CD4-positive, alpha-beta T cell treated with Interferon gamma for 1 hour (primary cell): ENCODE measurements around the gene MTA1.

ENCODE experiments used
- DNase-seq: peaks from one replicate; pipeline ENCODE4 v3.0.0-alpha.2; 2020

The MTA1 gene

GRCh38 chr14:105426416-105427130, 6.9 kb downstream of the MTA1 start:
- DNase-seq: no peak

DNA sequence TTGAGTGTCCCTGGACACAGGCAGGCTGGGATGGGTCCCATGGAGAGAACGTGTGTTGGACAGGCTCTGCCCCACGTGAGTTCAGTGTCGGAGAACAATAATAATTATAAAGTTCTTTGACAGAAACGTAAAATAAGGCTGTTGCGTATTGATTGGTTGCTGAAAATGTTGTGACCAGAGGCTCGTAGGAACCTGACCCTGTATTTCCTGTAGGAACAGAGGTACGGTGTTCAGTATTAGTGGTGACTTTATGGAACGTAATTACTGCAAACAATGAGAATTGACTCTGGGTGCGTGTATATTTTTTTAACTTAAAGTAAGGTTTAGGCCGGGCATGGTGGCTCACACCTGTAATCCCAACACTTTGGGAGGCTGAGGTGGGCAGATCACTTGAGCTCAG, 7.8 kb downstream of the MTA1 start:
- no peak for DNase-seq

- no peak for DNase-seq
These were observed 8.4 kb downstream of the MTA1 start for GRCh38 chr14:105427936-105428485.

DNA sequence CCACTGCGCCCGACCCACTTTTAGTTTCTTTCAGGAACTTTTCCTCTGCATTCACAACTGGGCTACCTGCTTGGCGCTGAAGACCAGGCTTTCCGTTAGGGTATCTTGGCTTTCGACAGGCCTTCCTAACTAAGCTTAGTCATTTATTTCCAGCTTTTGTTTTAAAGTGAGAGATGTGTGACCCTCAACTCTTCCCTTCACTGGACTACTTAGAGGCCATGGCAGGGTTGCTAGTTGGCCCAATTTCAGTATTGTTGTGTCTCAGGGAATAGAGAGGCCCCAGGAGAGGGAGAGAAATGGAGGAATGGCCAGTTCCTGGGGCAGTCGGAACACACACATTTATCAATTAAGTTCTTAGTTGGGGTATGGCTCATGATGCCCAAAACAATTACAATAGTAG, 10.4 kb downstream of the MTA1 start:
- no peak for DNase-seq

GRCh38 chr14:105430565-105430964, 10.9 kb downstream of the MTA1 start:
- DNase-seq: no peak

DNA sequence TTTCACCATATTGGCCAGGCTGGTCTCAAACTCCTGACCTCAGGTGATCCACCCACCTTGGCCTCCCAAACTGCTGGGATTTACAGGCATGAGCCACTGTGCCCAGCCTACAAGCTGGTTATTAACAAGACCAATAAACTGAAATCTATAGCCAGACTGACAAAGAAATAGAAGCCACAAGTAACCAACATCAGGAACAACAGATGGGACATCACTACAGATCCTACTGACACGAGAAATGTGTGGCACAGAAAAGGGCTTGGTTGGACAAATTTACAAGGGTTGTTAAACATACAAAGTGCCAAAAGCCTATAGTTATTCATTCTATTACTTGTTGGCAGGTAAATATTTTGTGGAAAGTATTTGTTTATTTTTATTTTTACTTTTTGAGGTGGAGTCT, 11.6 kb downstream of the MTA1 start:
- DNase-seq: no peak

DNA sequence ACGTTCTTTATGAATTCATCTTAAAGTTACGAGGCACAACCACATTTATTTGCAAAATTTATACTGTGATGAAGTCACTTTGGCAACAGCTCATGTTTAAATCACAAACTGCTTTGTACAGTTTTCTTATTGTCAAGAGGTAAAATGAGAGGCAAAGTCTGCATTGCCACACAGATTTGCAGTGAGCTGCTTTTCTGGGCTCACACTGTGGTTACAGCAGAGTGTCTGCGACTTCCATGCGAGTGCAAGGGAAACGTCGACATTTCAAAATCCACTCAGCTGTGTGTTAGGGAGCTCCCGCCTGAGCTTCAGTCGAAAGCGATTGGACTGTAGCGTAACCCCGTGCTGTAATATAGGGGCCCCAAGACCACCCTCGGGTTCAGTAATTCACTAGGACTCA, 13.0 kb downstream of the MTA1 start:
- DNase-seq: no peak

- no peak for DNase-seq
These were observed 13.6 kb downstream of the MTA1 start for GRCh38 chr14:105433161-105433605.

DNA sequence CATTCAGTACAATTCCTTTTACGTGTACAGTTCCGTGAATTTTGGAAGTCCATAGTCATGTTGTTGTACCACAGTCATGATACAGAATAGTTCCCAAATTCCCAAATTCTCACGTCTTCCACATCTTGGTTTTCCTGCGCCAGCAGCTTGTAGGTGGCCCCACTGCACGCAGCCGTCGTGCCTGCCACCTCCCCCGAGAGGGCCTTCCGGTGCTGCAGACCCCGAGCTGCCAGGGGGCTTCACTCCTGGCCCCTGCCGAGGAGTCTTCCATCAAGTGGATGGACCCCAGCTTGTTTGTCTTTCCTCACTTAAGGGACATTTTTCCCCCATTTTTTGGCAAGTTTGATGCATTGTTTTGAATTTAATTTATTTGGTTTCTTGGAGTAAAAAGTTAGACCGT, 16.8 kb downstream of the MTA1 start:
- DNase-seq: no peak

DNA sequence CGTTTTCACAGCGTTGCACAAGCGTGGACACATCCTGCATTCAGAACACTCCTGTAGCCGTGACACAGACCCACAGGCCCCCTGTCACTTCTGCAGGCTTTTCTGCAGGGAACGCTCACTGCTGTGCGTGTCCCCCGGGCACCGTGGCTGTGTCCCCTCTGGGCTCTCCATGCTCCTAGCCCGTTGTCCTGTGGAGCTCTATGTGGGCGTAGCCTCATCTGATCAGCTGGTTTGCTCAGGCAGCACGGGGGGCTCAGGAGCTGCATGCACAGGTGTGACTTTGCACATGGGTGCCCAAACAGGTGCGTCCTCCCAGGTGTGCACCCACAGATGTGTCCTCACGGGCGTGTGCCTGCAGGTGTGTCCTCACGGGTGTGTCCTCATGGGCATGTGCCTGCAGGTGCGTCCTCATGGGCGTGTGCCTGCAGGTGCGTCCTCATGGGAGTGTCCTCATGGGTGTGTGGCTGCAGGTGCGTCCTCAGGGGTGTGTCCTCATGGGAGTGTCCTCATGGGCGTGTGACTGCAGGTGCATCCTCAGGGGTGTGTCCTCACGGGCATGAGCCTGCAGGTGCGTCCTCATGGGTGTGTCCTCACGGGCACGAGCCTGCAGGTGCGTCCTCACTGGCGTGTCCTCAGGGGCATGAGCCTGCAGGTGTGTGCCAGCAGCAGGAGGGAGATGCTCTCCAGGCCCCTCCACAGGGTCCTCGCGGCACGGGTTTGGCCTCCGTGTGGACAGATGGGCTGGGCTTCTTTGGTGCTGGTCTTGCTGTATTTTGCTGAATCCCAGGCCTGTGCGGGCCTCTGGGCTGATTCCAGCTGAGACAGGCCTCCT, 17.5 kb downstream of the MTA1 start:
- no peak for DNase-seq

DNA sequence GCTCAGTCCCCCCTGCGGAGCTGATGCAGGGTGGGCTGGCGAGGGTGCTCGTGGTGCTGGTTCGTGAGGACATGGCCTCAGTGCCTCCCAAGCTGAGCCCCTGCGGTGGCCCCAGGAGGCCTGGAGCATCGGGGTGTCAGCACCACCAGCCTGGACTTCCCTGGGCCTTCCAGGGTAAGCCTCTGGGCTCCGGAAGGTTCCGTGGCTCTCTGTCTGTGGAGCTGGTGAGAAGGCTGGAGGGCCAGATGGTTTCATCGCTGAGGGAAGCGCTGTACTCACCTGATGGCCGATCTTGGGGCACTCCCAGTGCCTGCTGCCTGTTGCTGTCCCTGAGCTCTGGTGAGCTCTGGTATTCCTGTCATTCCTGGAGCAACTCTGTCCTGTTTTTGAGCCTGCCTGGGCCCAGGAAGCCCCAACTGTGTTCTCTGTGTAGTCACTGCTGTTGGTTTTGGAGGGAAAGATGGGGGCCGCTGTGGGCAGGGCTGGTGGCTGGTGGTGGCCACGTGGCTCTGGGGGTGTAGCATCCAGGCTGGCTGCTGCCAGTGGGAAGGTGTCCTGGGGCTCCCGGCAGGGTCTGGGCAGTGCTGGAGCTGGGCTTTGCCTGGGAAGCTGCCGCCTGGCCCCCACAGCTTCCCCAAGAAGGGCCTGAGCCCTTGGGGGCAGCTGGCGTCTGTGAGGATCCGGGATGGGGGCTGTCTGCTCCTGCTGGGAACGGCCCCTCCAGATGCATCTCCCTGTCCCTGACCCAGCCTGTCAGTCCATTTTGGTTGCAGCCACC, 18.3 kb downstream of the MTA1 start:
- no peak for DNase-seq

- no peak for DNase-seq
These were observed 19.6 kb downstream of the MTA1 start for GRCh38 chr14:105439179-105439578.

- DNase-seq: no peak
These were observed 20.3 kb downstream of the MTA1 start for GRCh38 chr14:105439710-105440553.

GRCh38 chr14:105440554-105440900, 20.9 kb downstream of the MTA1 start:
- DNase-seq: no peak

DNA sequence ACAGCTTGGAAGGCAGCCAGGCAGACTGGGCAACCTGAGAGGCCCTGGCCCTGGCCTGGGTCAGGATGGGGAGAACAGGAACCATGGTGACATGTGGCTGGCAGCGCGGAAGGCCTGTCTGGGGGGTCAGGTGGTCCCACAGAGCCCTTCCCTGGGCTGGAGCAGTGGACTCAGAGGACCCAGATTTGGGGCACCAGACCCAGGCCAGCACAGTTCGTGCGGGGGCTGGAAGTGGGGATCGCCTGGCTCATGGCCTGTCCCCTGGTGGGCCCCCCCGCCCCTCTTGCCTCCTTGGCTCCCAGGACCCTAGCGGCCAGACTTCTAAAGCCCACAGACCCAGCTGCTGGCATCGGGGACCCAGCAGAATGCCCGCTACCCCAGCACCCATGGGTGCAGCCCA, 21.4 kb downstream of the MTA1 start:
- no peak for DNase-seq

DNA sequence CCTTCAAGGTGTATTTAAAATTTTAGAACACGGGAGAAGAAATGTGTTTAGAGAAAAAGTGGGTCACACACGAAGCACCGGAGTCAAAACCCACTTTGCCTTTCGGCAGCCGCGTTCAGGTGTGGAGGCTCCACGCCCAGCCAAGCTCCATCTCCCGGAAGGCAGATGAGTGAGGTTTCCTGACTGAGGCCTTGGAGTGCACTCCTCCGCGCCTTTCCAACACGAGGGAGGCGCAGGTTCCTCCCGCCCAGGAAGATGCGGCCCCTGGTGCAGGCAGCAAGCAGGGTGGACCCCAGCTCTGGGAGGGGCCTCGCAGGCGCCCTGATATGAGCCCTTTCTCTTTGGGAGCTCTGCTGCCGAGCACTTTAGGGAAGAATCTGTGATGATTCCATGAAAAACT, 22.5 kb downstream of the MTA1 start:
- no peak for DNase-seq

- no peak for DNase-seq
These were observed 23.2 kb downstream of the MTA1 start for GRCh38 chr14:105442834-105443233.

DNA sequence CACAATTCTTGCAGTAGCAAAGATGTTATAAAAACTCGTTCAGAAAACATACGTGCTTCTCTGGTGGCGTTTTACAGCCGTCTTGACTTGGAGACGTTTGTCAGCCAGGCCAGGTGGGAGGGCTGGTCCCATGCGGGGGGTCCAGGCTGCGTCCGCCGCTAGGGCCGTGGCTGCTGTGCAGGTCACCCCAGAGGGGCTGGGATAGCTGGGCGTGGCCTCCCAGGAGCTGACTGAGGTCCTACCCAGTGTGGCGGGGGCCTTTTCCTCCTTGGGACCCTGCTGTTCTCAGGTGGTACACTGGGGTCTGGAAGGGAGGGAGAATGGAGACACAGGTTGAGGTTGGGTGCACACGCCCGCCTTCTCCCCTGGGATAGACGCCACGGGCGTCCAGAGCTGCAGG, 25.2 kb downstream of the MTA1 start:
- DNase-seq: no peak

GRCh38 chr14:105445290-105445689, 25.7 kb downstream of the MTA1 start:
- no peak for DNase-seq

DNA sequence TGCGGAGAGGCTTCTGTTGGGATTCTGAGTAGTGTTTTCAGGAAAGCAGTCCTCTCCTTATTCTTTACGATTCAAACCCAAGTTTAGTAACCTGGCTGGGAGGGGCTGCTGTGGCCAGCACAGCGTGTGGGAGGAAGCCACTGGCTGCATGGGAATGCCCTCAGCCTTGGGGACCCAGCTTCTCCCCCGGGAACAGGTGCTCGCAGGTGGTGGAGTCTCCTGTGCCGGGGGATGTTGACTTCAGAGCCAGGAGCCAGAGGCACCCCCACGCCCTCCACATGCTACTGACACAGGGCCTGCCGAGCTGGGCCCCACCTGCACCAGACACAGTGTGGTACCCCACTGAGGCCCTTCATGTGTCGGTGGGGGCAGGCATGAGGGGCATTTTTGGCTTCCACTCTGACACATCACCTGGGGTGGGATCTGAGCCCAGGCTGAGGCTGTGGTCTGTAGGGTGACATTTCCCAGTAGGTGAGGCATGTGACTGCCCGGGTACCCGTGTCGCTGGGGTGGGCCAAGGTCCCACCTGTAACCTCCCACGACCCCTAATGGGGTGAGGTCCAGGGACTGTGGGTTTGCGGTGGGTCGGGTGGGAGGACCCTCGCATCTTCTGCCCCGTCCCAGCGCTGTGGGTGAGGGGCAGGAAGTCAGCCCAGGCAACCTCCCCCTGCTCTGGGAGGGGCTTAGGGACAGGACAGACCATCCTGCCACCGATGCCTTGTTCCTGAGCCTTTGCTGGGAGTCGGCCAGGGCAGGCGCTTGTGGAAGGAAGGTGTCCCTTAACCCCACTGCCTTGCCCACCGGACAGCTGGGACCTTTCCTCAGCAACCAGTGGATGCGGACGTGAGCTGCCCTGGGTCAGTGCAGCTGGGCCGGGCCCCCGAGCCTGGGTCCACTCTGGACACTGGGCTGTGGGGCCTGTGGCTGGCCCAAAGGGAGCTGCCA, 26.5 kb downstream of the MTA1 start:
- DNase-seq: no peak

DNA sequence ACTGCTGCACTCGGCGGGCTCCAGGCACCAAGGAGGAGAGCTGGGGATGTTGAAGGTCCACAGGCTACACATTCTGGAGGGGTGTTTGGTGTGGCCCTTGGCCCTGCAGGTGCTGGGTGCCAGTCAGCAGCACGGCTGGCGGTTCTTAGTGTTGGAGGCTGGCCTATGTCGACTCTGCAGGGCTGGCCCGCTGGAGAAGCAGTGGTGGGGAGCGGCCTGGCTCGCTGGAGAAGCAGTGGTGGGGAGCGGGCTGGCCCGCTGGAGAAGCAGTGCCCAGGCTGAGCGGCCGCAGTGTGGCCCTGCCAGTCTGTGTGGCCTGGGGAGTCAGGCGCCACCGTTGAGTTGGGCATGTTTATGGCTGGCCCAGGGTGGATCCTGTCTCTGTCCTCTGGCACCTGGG, 27.3 kb downstream of the MTA1 start:
- DNase-seq: no peak
